H1 (cell line): ENCODE results near the gene KIF22. TPM values are rescaled to one million over a fixed set of nuclear protein-coding genes. Genes with fewer than 3 reads are reported as not detected.

Experiments used
- CTCF ChIA-PET: fragments of 300-600 bp; sonication (Branson Sonifier 250); formaldehyde crosslinking; loops from one replicate; lab custom pipeline; 2021; ENCODE audit not compliant: partially characterized antibody; lab: Charles Lee
- POLR2A ChIA-PET: fragments of 300-600 bp; sonication (Branson Sonifier 250); formaldehyde crosslinking; loops from one replicate; lab custom pipeline; 2021; ENCODE audit warnings: inconsistent platforms; ENCODE audit not compliant: partially characterized antibody; lab: Charles Lee
- DNase-seq, 2 experiments: peaks; one replicate each; pipeline versions ENCODE4 v3.0.0 to v3.0.0-alpha.2; 2010 to 2022; ENCODE audit warnings: low spot score in 2 of 2, low read depth in 1 of 2, mixed read lengths in 1 of 2
- FAIRE-seq: peaks from 2 replicates; lab custom pipeline; 2011; peaks lifted over from hg19 to GRCh38; lab: Jason Lieb, UNC
- H2AFZ ChIP-seq: 2 replicates; pipeline ENCODE4 v1.8.1; 2012; ENCODE audit warnings: low read length, inconsistent platforms
- H2AK5ac ChIP-seq: 2 replicates; pipeline ENCODE4 v1.6.1; 2013; ENCODE audit warnings: low read depth, low read length
- H2BK120ac ChIP-seq: replicated peaks from 2 replicates; pipeline ENCODE3; 2013; ENCODE audit warnings: low read depth, low read length, inconsistent platforms
- H2BK12ac ChIP-seq: 2 replicates; pipeline ENCODE4 v1.6.1; 2013; ENCODE audit warnings: low read depth, low read length
- H2BK15ac ChIP-seq: 2 replicates; pipeline ENCODE4 v1.6.1; 2013; ENCODE audit warnings: low read length
- H2BK20ac ChIP-seq: 2 replicates; pipeline ENCODE4 v1.6.1; 2013; ENCODE audit warnings: low read length
- H2BK5ac ChIP-seq: 2 replicates; pipeline ENCODE4 v1.6.1; 2013; ENCODE audit warnings: low read depth, low read length
- H3K14ac ChIP-seq: 2 replicates; pipeline ENCODE4 v1.6.1; 2013; ENCODE audit warnings: inconsistent platforms; ENCODE audit not compliant: insufficient read length
- H3K18ac ChIP-seq: 2 replicates; pipeline ENCODE4 v1.6.1; 2013; ENCODE audit warnings: low read length; ENCODE audit errors: extremely low read depth
- H3K23ac ChIP-seq: 2 replicates; pipeline ENCODE4 v1.6.1; 2013; ENCODE audit warnings: inconsistent platforms; ENCODE audit not compliant: insufficient read length
- H3K23me2 ChIP-seq: 2 replicates; pipeline ENCODE4 v1.6.1; 2013; ENCODE audit warnings: low read depth, low read length
- H3K27ac ChIP-seq: 2 replicates; pipeline ENCODE4 v1.6.1; 2011; ENCODE audit warnings: low read depth, low read length, inconsistent platforms
- H3K27me3 ChIP-seq, 4 experiments: replicated peaks in 1 of 4; 1 replicate in 1 of 4; 2 replicates in 3 of 4; pipeline versions ENCODE4 v1.6.1 to v1.8.1; 2011 to 2013; ENCODE audit warnings: low read length in 3 of 4, mild to moderate bottlenecking in 3 of 4, inconsistent platforms in 2 of 4, mixed read lengths in 2 of 4, moderate library complexity in 1 of 4; ENCODE audit not compliant: control insufficient read depth in 3 of 4, insufficient read depth in 3 of 4; ENCODE audit errors: extremely low read depth in 1 of 4
- H3K36me3 ChIP-seq, 4 experiments: 2 replicates each; pipeline versions ENCODE4 v1.6.1 to v1.8.1; 2011 to 2013; ENCODE audit warnings: mild to moderate bottlenecking in 4 of 4, low read length in 3 of 4, moderate library complexity in 2 of 4, control low read depth in 1 of 4, inconsistent platforms in 1 of 4; ENCODE audit not compliant: insufficient read depth in 4 of 4, control insufficient read depth in 2 of 4
- H3K4ac ChIP-seq: replicated peaks from 2 replicates; pipeline ENCODE3; 2013; ENCODE audit warnings: low read length, low read depth, mixed read lengths, inconsistent platforms; ENCODE audit not compliant: insufficient read length
- H3K4me1 ChIP-seq, 4 experiments: replicated peaks in 1 of 4; 1 replicate in 1 of 4; 2 replicates in 3 of 4; pipeline versions ENCODE4 v1.6.1 to v1.8.1; 2011 to 2013; ENCODE audit warnings: low read length in 3 of 4, inconsistent platforms in 2 of 4, mixed read lengths in 1 of 4; ENCODE audit not compliant: insufficient read depth in 4 of 4, control insufficient read depth in 3 of 4
- H3K4me2 ChIP-seq, 2 experiments: 2 replicates each; pipeline versions ENCODE4 v1.6.1 to v1.8.1; 2011 to 2013; ENCODE audit warnings: low read depth in 2 of 2, low read length in 2 of 2, control low read depth in 1 of 2, inconsistent platforms in 1 of 2, mild to moderate bottlenecking in 1 of 2; ENCODE audit not compliant: insufficient read depth in 1 of 2
- H3K4me3 ChIP-seq, 4 experiments: fragments of 200-600, 300-600 bp in 1 of 4; sonication (generic), shearing (Covaris generic), sonication (Bioruptor Twin) in 1 of 4; 2 replicates each; pipeline versions ENCODE4 v1.5.1 to v1.8.1; 2011 to 2016; ENCODE audit warnings: low read length in 4 of 4, low read depth in 3 of 4, control low read depth in 2 of 4, inconsistent platforms in 2 of 4, mild to moderate bottlenecking in 2 of 4, mixed read lengths in 1 of 4, moderate library complexity in 1 of 4; ENCODE audit not compliant: insufficient read depth in 2 of 4; ENCODE audit errors: extremely low read depth in 1 of 4
- H3K56ac ChIP-seq: replicated peaks from 2 replicates; pipeline ENCODE3; 2013; ENCODE audit warnings: low read depth, mild to moderate bottlenecking, mixed read lengths, low read length, inconsistent platforms; ENCODE audit not compliant: insufficient read length
- H3K79me1 ChIP-seq: 2 replicates; pipeline ENCODE4 v1.6.1; 2013; ENCODE audit warnings: low read depth, low read length, control low read depth
- H3K79me2 ChIP-seq, 2 experiments: 2 replicates each; pipeline versions ENCODE4 v1.6.1 to v1.8.1; 2012 to 2013; ENCODE audit warnings: low read length in 2 of 2, mild to moderate bottlenecking in 2 of 2, inconsistent platforms in 1 of 2; ENCODE audit not compliant: insufficient read depth in 2 of 2, control insufficient read depth in 1 of 2
- H3K9ac ChIP-seq, 4 experiments: replicated peaks in 1 of 4; 1 replicate in 1 of 4; 2 replicates in 3 of 4; pipeline versions ENCODE4 v1.6.1 to v1.8.1; 2011 to 2013; ENCODE audit warnings: low read depth in 3 of 4, low read length in 3 of 4, control low read depth in 2 of 4, mild to moderate bottlenecking in 2 of 4, moderate library complexity in 2 of 4, inconsistent platforms in 1 of 4; ENCODE audit errors: extremely low read depth in 1 of 4
- H3K9me3 ChIP-seq, 2 experiments: 2 replicates each; pipeline versions ENCODE4 v1.6.1 to v1.8.1; 2012 to 2013; ENCODE audit warnings: mild to moderate bottlenecking in 2 of 2, moderate library complexity in 2 of 2, control low read depth in 1 of 2, inconsistent platforms in 1 of 2, low read depth in 1 of 2, low read length in 1 of 2, mixed read lengths in 1 of 2; ENCODE audit not compliant: insufficient read depth in 2 of 2
- H4K20me1 ChIP-seq, 2 experiments: replicated peaks in 1 of 2; 2 replicates each; pipeline versions ENCODE3 to v1.8.1; 2011 to 2013; ENCODE audit warnings: inconsistent platforms in 2 of 2, low read length in 2 of 2, mild to moderate bottlenecking in 1 of 2; ENCODE audit not compliant: insufficient read depth in 2 of 2, control insufficient read depth in 1 of 2
- H4K5ac ChIP-seq: 2 replicates; pipeline ENCODE4 v1.6.1; 2013; ENCODE audit warnings: low read length, low read depth, mixed read lengths, inconsistent platforms; ENCODE audit not compliant: insufficient read length
- H4K8ac ChIP-seq: 2 replicates; pipeline ENCODE4 v1.8.0; 2013; ENCODE audit warnings: mild to moderate bottlenecking, moderate library complexity, low read length, inconsistent platforms; ENCODE audit not compliant: insufficient read depth; ENCODE audit errors: extremely low read depth
- H4K91ac ChIP-seq: replicated peaks from 2 replicates; pipeline ENCODE3; 2013; ENCODE audit warnings: low read length, mixed read lengths, inconsistent platforms; ENCODE audit not compliant: insufficient read length
- ASH2L ChIP-seq: fragments of 200-600, 300-600 bp; sonication (generic); IDR thresholded peaks from one replicate; pipeline ENCODE4 v1.7.1; 2017; ENCODE audit warnings: low read length
- CBX8 ChIP-seq: fragments of 300-800, 300-1000 bp; sonication (generic); IDR thresholded peaks from 2 replicates; pipeline ENCODE4 v1.7.1; 2016; ENCODE audit warnings: low read depth, low read length, borderline replicate concordance
- CHD1 ChIP-seq: IDR thresholded peaks from 2 replicates; pipeline ENCODE4 v1.6.1; 2012; ENCODE audit warnings: low read depth, low read length, improper control_type of control experiment
- POLR2A ChIP-seq, 2 experiments: IDR thresholded peaks; 1 replicate in 1 of 2; 2 replicates in 1 of 2; pipeline ENCODE4 v1.6.1; 2011; ENCODE audit warnings: low read depth in 2 of 2, low read length in 2 of 2, mild to moderate bottlenecking in 2 of 2; ENCODE audit errors: control extremely low read depth in 1 of 2
- RNF2 ChIP-seq: fragments of 200-900, 300-1000 bp; sonication (generic); IDR thresholded peaks from 2 replicates; pipeline ENCODE4 v1.7.1; 2016; ENCODE audit warnings: borderline replicate concordance, low read depth, mild to moderate bottlenecking, antibody characterized with exemption, low read length; ENCODE audit not compliant: poor library complexity, severe bottlenecking; ENCODE audit errors: missing control alignments
- TBP ChIP-seq: IDR thresholded peaks from 2 replicates; pipeline ENCODE4 v1.6.1; 2011; ENCODE audit warnings: low read depth, low read length, improper control_type of control experiment
- WGBS, 2 experiments: shearing (Covaris generic) in 1 of 2; methylation state at CpG; one replicate each; pipeline versions ENCODE4 v1.1.6 to v1.1.7; 2013 to 2015; ENCODE audit warnings: low lambda C conversion rate in 2 of 2, mixed read lengths in 2 of 2, inconsistent platforms in 1 of 2, low coverage in 1 of 2, missing lambda C conversion rate in 1 of 2; ENCODE audit not compliant: insufficient replicate concordance in 2 of 2, insufficient coverage in 1 of 2, insufficient read length in 1 of 2; ENCODE audit errors: extremely low coverage in 1 of 2, missing lambda C conversion rate in 1 of 2; 5-methylcytosine and 5-hydroxymethylcytosine counted together
- polyA plus RNA-seq, 7 experiments: library from polyadenylated mRNA; depleted of rRNA in 3 of 7; stranded (reverse) in 5 of 7; unstranded in 2 of 7; fragments of >200 nt in 5 of 7; fragments of 200-250 nt in 2 of 7; gene quantifications; 1 replicate in 5 of 7; 2 replicates in 1 of 7; 4 replicates in 1 of 7; pipeline versions ENCODE4 v1.2.1 to v1.2.3, GENCODE V29; 2011 to 2013; ENCODE audit warnings: missing spikeins in 2 of 7, mixed read lengths in 2 of 7
- total RNA-seq: library from RNA; stranded (reverse); fragmentation: NEBNext Ultra II Directional; extraction: Animal tissue kit (Norgen Biotek cat#: 25700); gene quantifications from 2 replicates; pipeline ENCODE4 v1.2.1, GENCODE V29; 2021
- TF ChIP-seq, protein P1 (sequence below): IDR thresholded peaks from 2 replicates; pipeline ENCODE4 v1.6.1; 2011; ENCODE audit warnings: low read length, improper control_type of control experiment

KIF22 gene
- total and polyA plus RNA-seq, 2 of the 8 experiments (the other 6 are each of a cell fraction or from before 2014, with no cell fraction given): 139 to 142 TPM

DNA sequence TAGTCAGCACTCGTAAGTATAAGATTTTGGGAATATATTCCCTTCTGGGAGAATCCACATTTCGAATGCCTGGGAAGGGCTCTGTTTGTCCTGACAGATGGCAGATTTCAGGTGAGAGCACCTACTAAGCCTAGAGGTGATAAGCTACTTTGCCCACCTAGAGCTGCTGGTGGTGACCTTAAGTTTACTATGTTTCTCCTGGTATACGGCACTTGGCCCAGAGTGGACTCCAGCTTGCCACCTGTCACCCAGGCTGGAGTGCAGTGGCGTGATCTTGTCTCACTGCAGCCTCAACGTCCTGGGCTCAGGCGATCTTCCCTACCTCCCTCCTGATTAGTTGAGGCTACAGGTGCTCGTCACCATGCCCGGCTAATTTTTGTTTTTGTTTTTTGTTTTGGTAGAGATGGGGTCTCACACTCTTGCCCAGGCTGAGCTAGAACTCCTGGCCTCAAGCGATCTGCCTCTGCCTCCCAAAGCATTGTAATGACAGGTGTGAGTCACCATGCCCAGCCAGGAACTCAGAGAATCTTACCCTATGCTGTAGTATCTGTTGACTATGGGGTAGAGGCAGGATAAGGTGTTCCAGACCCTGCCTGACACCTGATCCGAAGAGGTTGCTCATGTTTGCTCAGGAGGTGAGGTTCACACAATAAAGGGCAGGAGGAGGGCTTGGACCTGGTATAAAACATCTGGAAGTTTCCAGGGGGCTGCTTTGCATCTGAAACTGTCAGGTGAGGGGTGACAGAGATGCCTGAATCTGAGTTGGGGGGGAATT lies 12.8 kb upstream of the KIF22 start, which contains the start of gene ZG16:
Gene ZG16 (plus strand): TSS at position 681 of the 775 bp plus-strand sequence. CDS start 1,011 bp downstream, outside the sequence.
- H4K8ac ChIP-seq: no peak within 1 kb of the TSS; the same call in 1 of the 2 replicates
- H2AFZ ChIP-seq: no peak within 1 kb of the TSS
- no peaks in the 10 kb centered on the region for H3K4me1 ChIP-seq
- H4K20me1 ChIP-seq: no peaks in the 10 kb centered on the region
- H3K9ac ChIP-seq: no peak within 1 kb of the TSS
- no peak within 1 kb of the TSS for H3K27ac ChIP-seq
- H3K23me2 ChIP-seq: no peaks in the 10 kb centered on the region
- H3K4me2 ChIP-seq: no peak within 1 kb of the TSS
- no peak within 1 kb of the TSS for H4K91ac ChIP-seq
- CTCF ChIA-PET: interaction anchor here (0.6 to 2.3 kb wide), 8 partner anchors 10 to 86 kb away, joined by 3 to 11 read pairs (median 4); partner anchors contain the start of gene MVP
- no peak within 1 kb of the TSS for H4K5ac ChIP-seq
- H3K79me2 ChIP-seq: no peaks in the 10 kb centered on the region
- no peak within 1 kb of the TSS for H3K18ac ChIP-seq
- H3K14ac ChIP-seq: no peak within 1 kb of the TSS
- H3K9me3 ChIP-seq: no peaks in the 10 kb centered on the region
- DNase-seq: no peak
- no peak for TF ChIP-seq TBP
- TF ChIP-seq CHD1: no peak
- no peak for TF ChIP-seq CBX8
- TF ChIP-seq, protein P1, sequence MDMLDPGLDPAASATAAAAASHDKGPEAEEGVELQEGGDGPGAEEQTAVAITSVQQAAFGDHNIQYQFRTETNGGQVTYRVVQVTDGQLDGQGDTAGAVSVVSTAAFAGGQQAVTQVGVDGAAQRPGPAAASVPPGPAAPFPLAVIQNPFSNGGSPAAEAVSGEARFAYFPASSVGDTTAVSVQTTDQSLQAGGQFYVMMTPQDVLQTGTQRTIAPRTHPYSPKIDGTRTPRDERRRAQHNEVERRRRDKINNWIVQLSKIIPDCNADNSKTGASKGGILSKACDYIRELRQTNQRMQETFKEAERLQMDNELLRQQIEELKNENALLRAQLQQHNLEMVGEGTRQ: no peak
- TF ChIP-seq ASH2L: no peak
- TF ChIP-seq POLR2A (IDR thresholded peaks at IDR 0.05; ENCODE audit: control extremely low read depth in 1 of 2, low read depth in 2 of 2, low read length in 2 of 2): no peak
- no peak for TF ChIP-seq RNF2
- TF ChIP-seq, all 59 proteins: peak for 0
- no peak within 1 kb of the TSS for H3K23ac ChIP-seq
- H2BK12ac ChIP-seq: no peak within 1 kb of the TSS
- no peak within 1 kb of the TSS for H3K4me3 ChIP-seq
- no peak within 1 kb of the TSS for H3K56ac ChIP-seq
- no peak within 1 kb of the TSS for H2BK120ac ChIP-seq
- POLR2A ChIA-PET: interaction anchor here (0.6 to 3.2 kb wide), 10 partner anchors 7 to 577 kb away, joined by 3 to 16 read pairs (median 3); partner anchors contain the start of genes KIF22 and MAZ
- no peaks in the 10 kb centered on the region for H3K79me1 ChIP-seq
- peak within 1 kb of the TSS; percentile 55; the same call in 1 of the 2 replicates for H2BK15ac ChIP-seq
- no peak within 1 kb of the TSS for H2BK5ac ChIP-seq
- FAIRE-seq: no peak
- 0 out of 2 replicates have a peak within 1 kb of the TSS, but pooled peaks have one; percentile 61 for H2BK20ac ChIP-seq
- H2AK5ac ChIP-seq: no peak within 1 kb of the TSS; the same call in 1 of the 2 replicates
- H3K4ac ChIP-seq: no peak within 1 kb of the TSS
- H3K36me3 ChIP-seq: no peaks in the 10 kb centered on the region
- peaks cover 0 to 2% (median 0%) of the 10 kb centered on the region in 4 experiments; a peak in 1 of 7 replicates for H3K27me3 ChIP-seq
- whole genome bisulfite sequencing, 2 experiments: 79% methylated on average over 10 of the region's 10 CpGs; no CpG with 5 or more reads in 1 of the 2 experiments
